CD14-positive monocyte (primary cell): ENCODE data around the gene EHF. TPM values are rescaled to one million over a fixed set of nuclear protein-coding genes. Genes with fewer than 3 reads are reported as not detected.

Experiments used
- DNase-seq, 3 donors: peaks; one replicate each; pipeline ENCODE4 v3.0.0-alpha.2; 2011 to 2022
- H2AFZ ChIP-seq: 2 replicates; pipeline ENCODE4 v1.6.0; 2012; ENCODE audit warnings: mild to moderate bottlenecking, low read depth, low read length, inconsistent platforms; ENCODE audit not compliant: insufficient read depth, poor library complexity, severe bottlenecking
- H3K27ac ChIP-seq, 2 donors: 1 replicate in 1 of 2; 2 replicates in 1 of 2; pipeline ENCODE4 v1.5.1; 2012 to 2013; ENCODE audit warnings: low read length in 2 of 2, control low read depth in 1 of 2, inconsistent platforms in 1 of 2, low read depth in 1 of 2, mild to moderate bottlenecking in 1 of 2
- H3K27me3 ChIP-seq, 2 donors: one replicate each; pipeline versions ENCODE4 v1.6.0 to v1.6.1; 2011 to 2013; ENCODE audit warnings: low read length in 2 of 2; ENCODE audit not compliant: control insufficient read depth in 2 of 2, insufficient read depth in 2 of 2
- H3K36me3 ChIP-seq, 2 donors: replicated peaks in 1 of 2; 1 replicate in 1 of 2; 2 replicates in 1 of 2; pipeline versions ENCODE4 v1.5.1 to v1.6.1; 2012 to 2013; ENCODE audit warnings: low read length in 2 of 2, control low read depth in 1 of 2, inconsistent platforms in 1 of 2, mild to moderate bottlenecking in 1 of 2; ENCODE audit not compliant: insufficient read depth in 2 of 2, control insufficient read depth in 1 of 2
- H3K4me1 ChIP-seq, 2 donors: 1 replicate in 1 of 2; 2 replicates in 1 of 2; pipeline versions ENCODE4 v1.5.1 to v1.6.1; 2012 to 2013; ENCODE audit warnings: low read length in 2 of 2, control low read depth in 1 of 2, inconsistent platforms in 1 of 2, mild to moderate bottlenecking in 1 of 2, moderate library complexity in 1 of 2; ENCODE audit not compliant: insufficient read depth in 2 of 2, control insufficient read depth in 1 of 2
- H3K4me2 ChIP-seq: replicated peaks from 2 replicates; pipeline ENCODE3; 2012; ENCODE audit warnings: low read length, moderate library complexity, mild to moderate bottlenecking; ENCODE audit not compliant: poor library complexity, severe bottlenecking; ENCODE audit errors: extremely low read depth
- H3K4me3 ChIP-seq, 3 experiments: fragments of 200-600 bp in 1 of 3; sonication (generic) in 1 of 3; replicated peaks in 1 of 3; 1 replicate in 2 of 3; 2 replicates in 1 of 3; pipeline ENCODE4 v1.5.1; 2011 to 2013; ENCODE audit warnings: low read length in 3 of 3, mild to moderate bottlenecking in 3 of 3, control low read depth in 2 of 3, low read depth in 2 of 3, inconsistent platforms in 1 of 3, moderate library complexity in 1 of 3
- H3K79me2 ChIP-seq: 2 replicates; pipeline ENCODE4 v1.6.0; 2012; ENCODE audit warnings: mild to moderate bottlenecking, control low read depth, inconsistent platforms, low read length, moderate library complexity; ENCODE audit not compliant: insufficient read depth
- H3K9ac ChIP-seq: 2 replicates; pipeline ENCODE4 v1.6.0; 2017; ENCODE audit warnings: low read length, mild to moderate bottlenecking; ENCODE audit not compliant: insufficient read depth, poor library complexity, severe bottlenecking
- H3K9me3 ChIP-seq, 2 donors: replicated peaks in 1 of 2; 1 replicate in 1 of 2; 2 replicates in 1 of 2; pipeline versions ENCODE4 v1.5.1 to v1.6.1; 2012 to 2013; ENCODE audit warnings: low read length in 2 of 2, control low read depth in 1 of 2; ENCODE audit not compliant: control insufficient read depth in 1 of 2, insufficient read depth in 1 of 2
- H4K20me1 ChIP-seq: 2 replicates; pipeline ENCODE4 v1.6.0; 2012; ENCODE audit warnings: mild to moderate bottlenecking, low read length, control low read depth, moderate library complexity; ENCODE audit not compliant: insufficient read depth
- H3K27ac Mint-ChIP-seq, 7 donors: one replicate each; pipeline ENCODE4 v1.8.0; 2020; ENCODE audit warnings: mild to moderate bottlenecking in 7 of 7, mixed read lengths in 7 of 7, moderate library complexity in 6 of 7, inconsistent platforms in 2 of 7
- H3K27me3 Mint-ChIP-seq, 3 donors: one replicate each; pipeline ENCODE4 v1.8.0; 2021 to 2022; ENCODE audit warnings: low read depth in 3 of 3, mild to moderate bottlenecking in 3 of 3, mixed read lengths in 3 of 3, moderate library complexity in 3 of 3, inconsistent platforms in 1 of 3
- H3K36me3 Mint-ChIP-seq, 2 donors: one replicate each; pipeline ENCODE4 v1.8.0; 2020; ENCODE audit warnings: mixed read lengths in 2 of 2, inconsistent platforms in 1 of 2, mild to moderate bottlenecking in 1 of 2
- H3K4me1 Mint-ChIP-seq: one replicate; pipeline ENCODE4 v1.8.0; 2020; ENCODE audit warnings: mild to moderate bottlenecking, mixed read lengths
- H3K4me3 Mint-ChIP-seq, 2 donors: one replicate each; pipeline ENCODE4 v1.8.0; 2020; ENCODE audit warnings: mild to moderate bottlenecking in 2 of 2, mixed read lengths in 2 of 2, moderate library complexity in 1 of 2
- H3K9me3 Mint-ChIP-seq, 7 donors: one replicate each; pipeline ENCODE4 v1.8.0; 2020 to 2022; ENCODE audit warnings: mixed read lengths in 7 of 7, mild to moderate bottlenecking in 6 of 7, moderate library complexity in 6 of 7, inconsistent platforms in 2 of 7
- WGBS: methylation state at CpG from one replicate; pipeline ENCODE4 v1.1.5; 2013; ENCODE audit warnings: missing lambda C conversion rate; ENCODE audit not compliant: insufficient coverage; 5-methylcytosine and 5-hydroxymethylcytosine counted together
- intact Hi-C, 2 donors: fragments of 100-400 bp; cut with micrococcal nuclease; formaldehyde crosslinking; loops; one replicate each; pipeline versions ENCODE4 v1.15.0 to v1.15.1; 2023
- polyA plus RNA-seq, 3 donors: library from polyadenylated mRNA; depleted of rRNA in 1 of 3; unstranded in 2 of 3; stranded (reverse) in 1 of 3; fragments of 300-500 nt in 2 of 3; fragments of >200 nt in 1 of 3; fragmentation: Illumina TruSeq in 2 of 3; gene quantifications; 1 replicate in 2 of 3; 2 replicates in 1 of 3; pipeline ENCODE4 v1.2.3, GENCODE V29; 2012 to 2021
- TF ChIP-seq, protein P1 (sequence below): fragments of 200-600 bp; IDR thresholded peaks from one replicate; pipeline ENCODE4 v1.8.0; 2022; ENCODE audit warnings: antibody characterized with exemption, mild to moderate bottlenecking

EHF gene
- polyA plus RNA-seq, 3 donors = 0.17 to 0.21 TPM; not detected in 1

DNA sequence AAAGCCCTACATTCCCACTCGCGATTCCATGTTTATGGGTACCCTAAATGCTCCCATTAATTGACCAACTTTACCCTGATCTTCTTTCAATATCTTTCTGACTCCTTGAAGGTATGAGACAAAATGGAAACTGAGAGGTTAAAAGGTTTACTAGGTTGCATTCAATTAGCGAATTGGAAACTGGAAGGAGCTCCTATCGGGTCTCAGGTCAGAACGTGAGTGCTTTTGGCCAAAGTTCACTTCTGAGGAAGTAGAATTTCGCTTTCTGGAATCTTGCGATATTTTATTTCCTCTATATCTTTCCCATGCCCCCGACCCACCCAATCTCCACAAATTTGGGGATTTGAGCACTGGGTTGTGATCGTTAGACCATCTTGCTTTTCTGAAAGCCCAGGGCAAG lies 2.6 kb downstream of the EHF start:
- Mint-ChIP-seq H3K4me3 (no peak overlapping the region), H3K27me3 (peaks cover 1 to 2% (median 1%) of the 10 kb centered on the region in 3 donors), H3K9me3 (peaks cover 0 to 11% (median 0%) of the 10 kb centered on the region in 7 donors), H3K27ac (no peak overlapping the region), H3K4me1 (peaks cover 28% of the 10 kb centered on the region), H3K36me3 (no peaks in the 10 kb centered on the region)
- Histone ChIP-seq H2AFZ (no peak overlapping the region), H4K20me1 (no peaks in the 10 kb centered on the region), H3K27me3 (no peaks in the 10 kb centered on the region), H3K4me2 (no peak overlapping the region), H3K27ac (no peak overlapping the region), H3K9ac (no peak overlapping the region), H3K4me1 (peaks cover 17 to 25% of the 10 kb centered on the region in 2 donors), H3K4me3 (no peak overlapping the region), H3K36me3 (no peaks in the 10 kb centered on the region), H3K9me3 (no peaks in the 10 kb centered on the region), H3K79me2 (no peaks in the 10 kb centered on the region)
- TF ChIP-seq, protein P1, sequence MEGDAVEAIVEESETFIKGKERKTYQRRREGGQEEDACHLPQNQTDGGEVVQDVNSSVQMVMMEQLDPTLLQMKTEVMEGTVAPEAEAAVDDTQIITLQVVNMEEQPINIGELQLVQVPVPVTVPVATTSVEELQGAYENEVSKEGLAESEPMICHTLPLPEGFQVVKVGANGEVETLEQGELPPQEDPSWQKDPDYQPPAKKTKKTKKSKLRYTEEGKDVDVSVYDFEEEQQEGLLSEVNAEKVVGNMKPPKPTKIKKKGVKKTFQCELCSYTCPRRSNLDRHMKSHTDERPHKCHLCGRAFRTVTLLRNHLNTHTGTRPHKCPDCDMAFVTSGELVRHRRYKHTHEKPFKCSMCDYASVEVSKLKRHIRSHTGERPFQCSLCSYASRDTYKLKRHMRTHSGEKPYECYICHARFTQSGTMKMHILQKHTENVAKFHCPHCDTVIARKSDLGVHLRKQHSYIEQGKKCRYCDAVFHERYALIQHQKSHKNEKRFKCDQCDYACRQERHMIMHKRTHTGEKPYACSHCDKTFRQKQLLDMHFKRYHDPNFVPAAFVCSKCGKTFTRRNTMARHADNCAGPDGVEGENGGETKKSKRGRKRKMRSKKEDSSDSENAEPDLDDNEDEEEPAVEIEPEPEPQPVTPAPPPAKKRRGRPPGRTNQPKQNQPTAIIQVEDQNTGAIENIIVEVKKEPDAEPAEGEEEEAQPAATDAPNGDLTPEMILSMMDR = no peak
- 91% methylated on average over 4 of the region's 9 CpGs for WGBS
- DNase-seq = no peak
- intact Hi-C loops = no loop called here

DNA sequence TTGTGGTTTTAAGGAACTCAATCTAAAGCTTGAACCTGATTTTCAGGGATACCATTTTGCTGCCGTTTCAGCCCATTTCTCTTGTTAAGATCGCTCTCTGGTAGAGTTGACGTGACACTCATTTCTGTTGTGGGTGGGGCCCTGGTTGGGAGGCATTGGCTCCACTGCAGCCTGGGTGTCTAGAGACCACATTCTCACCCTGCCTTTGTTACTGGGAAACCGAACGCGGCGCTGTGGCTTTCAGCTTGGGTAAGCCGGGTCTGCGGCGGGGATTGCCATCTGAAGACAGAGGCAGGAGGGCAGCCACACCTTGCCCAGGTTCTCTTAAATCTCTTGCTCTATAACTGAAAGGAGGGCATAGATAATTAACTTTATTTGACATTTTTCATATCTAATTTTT lies 3.2 kb downstream of the EHF start:
- Histone ChIP-seq H3K9ac (no peak overlapping the region), H4K20me1 (no peaks in the 10 kb centered on the region), H3K4me1 (peaks cover 17 to 25% of the 10 kb centered on the region in 2 donors), H3K4me2 (no peak overlapping the region), H2AFZ (no peak overlapping the region), H3K27me3 (no peaks in the 10 kb centered on the region), H3K9me3 (no peaks in the 10 kb centered on the region), H3K27ac (no peak overlapping the region), H3K36me3 (no peaks in the 10 kb centered on the region), H3K79me2 (no peaks in the 10 kb centered on the region), H3K4me3 (no peak overlapping the region)
- no peak for DNase-seq
- Mint-ChIP-seq H3K27me3 (peaks cover 1 to 2% (median 1%) of the 10 kb centered on the region in 3 donors), H3K27ac (no peak overlapping the region), H3K4me1 (peaks cover 25% of the 10 kb centered on the region), H3K36me3 (no peaks in the 10 kb centered on the region), H3K9me3 (peaks cover 0 to 11% (median 0%) of the 10 kb centered on the region in 7 donors), H3K4me3 (no peak overlapping the region)
- intact Hi-C loops = no loop called here
- WGBS = 100% methylated on average over 2 of the region's 10 CpGs
- TF ChIP-seq, protein P1 = no peak
